Measurements from ENCODE around the gene TAAR1.
A peak's percentile ranks its signal among the peaks of the same experiment; 100 is the strongest.

TAAR1 gene

DNA sequence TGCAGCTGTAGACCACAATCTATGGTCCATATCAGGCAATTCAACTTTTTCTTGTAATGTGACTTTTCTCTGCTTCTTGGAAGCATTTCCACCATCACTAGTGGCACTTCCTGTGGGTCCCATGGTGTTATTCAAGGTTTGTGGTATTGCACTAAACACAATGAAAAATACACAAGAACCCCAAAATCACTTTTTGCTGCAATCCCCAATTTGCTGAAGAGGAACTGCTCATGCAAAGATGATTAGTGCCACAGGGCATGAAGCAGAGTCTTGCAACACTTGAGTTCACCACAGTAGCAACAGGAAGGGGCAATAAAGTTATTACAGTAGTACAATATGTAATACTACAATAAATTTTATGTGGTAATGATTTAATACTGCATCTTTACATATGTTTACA is 16.8 kb upstream of the TAAR1 start:
- H3K4me3 ChIP-seq (ENCODE audit: low read depth, low read length), result no peak overlapping the region
- TF ChIP-seq, protein P1, sequence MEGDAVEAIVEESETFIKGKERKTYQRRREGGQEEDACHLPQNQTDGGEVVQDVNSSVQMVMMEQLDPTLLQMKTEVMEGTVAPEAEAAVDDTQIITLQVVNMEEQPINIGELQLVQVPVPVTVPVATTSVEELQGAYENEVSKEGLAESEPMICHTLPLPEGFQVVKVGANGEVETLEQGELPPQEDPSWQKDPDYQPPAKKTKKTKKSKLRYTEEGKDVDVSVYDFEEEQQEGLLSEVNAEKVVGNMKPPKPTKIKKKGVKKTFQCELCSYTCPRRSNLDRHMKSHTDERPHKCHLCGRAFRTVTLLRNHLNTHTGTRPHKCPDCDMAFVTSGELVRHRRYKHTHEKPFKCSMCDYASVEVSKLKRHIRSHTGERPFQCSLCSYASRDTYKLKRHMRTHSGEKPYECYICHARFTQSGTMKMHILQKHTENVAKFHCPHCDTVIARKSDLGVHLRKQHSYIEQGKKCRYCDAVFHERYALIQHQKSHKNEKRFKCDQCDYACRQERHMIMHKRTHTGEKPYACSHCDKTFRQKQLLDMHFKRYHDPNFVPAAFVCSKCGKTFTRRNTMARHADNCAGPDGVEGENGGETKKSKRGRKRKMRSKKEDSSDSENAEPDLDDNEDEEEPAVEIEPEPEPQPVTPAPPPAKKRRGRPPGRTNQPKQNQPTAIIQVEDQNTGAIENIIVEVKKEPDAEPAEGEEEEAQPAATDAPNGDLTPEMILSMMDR (IDR thresholded peaks at IDR 0.05; ENCODE audit: control insufficient read depth, extremely low read depth, insufficient read depth), result no peak
- no peak for DNase-seq (ENCODE audit: low read depth)

DNA sequence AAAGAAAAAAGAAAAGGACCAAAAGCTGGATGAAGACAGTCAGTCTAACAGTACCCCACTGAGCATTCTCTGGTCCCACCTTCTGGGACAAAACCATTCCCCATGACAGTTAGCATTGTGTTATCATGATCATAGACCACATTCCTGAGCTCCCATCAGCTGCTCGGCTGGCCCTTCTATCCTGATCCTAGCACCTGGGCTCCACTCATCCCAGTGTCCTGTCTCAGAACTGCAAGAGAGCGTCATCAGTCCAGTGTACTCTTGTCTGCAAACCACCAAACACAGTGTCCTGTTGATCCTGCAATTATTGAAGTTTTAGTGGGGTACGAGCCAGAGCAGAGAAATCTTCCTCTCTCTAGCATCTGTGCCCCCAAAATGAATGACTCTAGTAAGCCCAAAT is 16.0 kb upstream of the TAAR1 start:
- no peak overlapping the region for H3K4me3 ChIP-seq (ENCODE audit: low read depth, low read length)
- TF ChIP-seq, protein P1 (IDR thresholded peaks at IDR 0.05; ENCODE audit: control insufficient read depth, extremely low read depth, insufficient read depth), result no peak
- DNase-seq (ENCODE audit: low read depth), result no peak

DNA sequence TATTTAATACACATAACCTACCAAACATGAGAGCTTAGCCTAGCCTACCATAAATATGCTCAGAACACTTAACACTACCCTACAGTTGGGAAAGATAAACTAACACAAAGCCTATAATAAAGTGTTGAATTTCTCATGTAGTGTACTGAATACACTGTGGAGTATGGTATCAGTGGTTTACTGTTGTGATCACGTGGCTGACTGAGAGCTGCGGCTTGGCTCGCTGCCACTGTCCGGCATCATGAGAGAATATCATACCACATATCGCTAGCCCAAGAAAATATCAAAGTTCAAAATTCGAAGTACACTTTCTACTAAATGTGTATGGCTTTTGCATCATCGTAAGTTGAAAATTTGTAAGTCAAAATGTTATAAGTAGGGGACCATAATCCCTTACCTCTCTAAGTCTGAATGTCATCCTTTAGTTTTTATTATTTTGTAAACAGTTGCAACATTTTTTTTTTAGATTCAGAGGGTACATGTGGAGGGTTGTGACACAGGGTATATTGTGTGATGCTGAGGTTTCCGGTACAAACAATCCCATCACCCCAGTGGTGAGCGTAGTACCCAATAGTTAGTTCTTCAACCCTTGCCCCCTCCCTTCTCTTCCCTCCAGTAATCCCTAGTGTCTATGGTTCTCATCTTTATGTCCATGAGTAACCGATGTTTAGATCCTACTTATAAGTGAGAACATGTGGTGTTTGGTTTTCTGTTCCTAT is 14.6 kb upstream of the TAAR1 start:
- TF ChIP-seq, protein P1 (IDR thresholded peaks at IDR 0.05; ENCODE audit: control insufficient read depth, extremely low read depth, insufficient read depth), result no peak
- no peak for DNase-seq (ENCODE audit: low read depth)

DNA sequence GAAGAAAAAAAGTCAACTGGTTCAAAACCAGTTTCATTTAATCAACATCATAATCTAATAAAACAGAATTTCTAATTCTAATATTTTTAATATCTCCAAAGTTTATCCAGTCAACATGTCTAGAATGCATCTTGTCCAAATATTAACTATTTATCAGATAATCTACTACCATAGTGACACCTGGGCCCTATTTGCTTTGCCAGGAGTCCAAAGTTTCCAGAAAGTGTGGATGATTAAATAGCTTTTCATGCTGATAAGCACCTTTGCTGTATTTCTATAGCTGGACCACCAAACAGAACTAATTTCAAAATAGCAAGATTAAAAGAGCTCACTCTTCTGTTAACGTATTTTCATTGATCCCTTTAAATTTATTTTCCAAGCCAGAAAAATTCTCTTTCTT is 12.3 kb upstream of the TAAR1 start:
- no peak overlapping the region for H3K4me3 ChIP-seq (ENCODE audit: low read depth, low read length)
- no peak for DNase-seq (ENCODE audit: low read depth)

More for the DNA sequence above, 14.6 kb upstream of the TAAR1 start:
- H3K4me3 ChIP-seq (ENCODE audit: low read depth, low read length), result no peak overlapping the region

DNA sequence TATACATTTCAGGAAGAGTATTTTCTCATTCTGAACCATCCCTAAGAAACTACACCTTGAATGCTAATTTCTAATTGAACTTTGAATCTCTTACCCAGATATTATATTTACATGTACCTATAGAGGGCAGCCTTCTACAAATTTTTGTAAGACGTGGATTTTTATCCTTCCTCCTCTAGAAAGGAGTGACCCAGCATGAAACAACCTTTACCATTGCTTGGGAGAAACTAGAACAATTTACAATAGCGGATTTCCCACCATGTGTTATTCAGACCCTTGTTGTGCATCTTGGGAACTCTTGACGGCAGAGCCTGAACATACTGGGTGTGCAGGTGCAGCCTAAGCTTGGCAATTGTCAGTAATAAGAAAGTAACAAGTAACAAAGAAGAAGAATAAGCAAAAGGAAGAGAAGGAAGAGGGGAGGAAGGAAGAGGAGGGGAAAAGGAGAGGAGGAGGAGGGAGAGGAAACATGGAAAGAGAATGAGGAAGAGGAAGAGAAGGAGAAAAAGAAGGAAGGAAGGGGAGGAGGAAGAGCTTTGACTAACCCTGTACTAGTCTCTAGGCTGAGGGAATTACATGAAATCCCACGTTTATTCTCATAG is 10.8 kb upstream of the TAAR1 start:
- no peak for DNase-seq (ENCODE audit: low read depth)
- TF ChIP-seq, protein P1 (IDR thresholded peaks at IDR 0.05; ENCODE audit: control insufficient read depth, extremely low read depth, insufficient read depth), result peak; percentile 44
- no peak overlapping the region for H3K4me3 ChIP-seq (ENCODE audit: low read depth, low read length)

More for the DNA sequence above, 12.3 kb upstream of the TAAR1 start:
- TF ChIP-seq, protein P1 (IDR thresholded peaks at IDR 0.05; ENCODE audit: control insufficient read depth, extremely low read depth, insufficient read depth), result no peak

DNA sequence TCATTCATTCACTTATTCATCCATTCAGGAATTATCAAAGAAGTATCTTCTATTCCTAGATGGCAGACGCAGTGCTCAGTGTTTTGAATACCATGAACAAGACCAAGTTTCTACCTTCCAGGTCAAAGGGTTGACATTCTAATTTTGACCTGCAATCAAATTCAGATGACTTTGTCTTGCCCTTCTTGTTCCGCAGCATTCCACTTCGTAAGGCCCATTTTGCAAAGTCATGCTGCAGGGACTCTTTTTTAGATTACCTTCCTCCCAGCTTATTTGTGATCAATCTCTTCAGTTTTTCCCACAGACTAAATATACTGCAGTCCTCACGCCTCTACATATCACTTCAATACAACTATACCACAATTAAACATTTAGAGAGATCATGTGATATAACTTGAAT is 7.1 kb upstream of the TAAR1 start:
- DNase-seq (ENCODE audit: low read depth), result no peak
- TF ChIP-seq, protein P1 (IDR thresholded peaks at IDR 0.05; ENCODE audit: control insufficient read depth, extremely low read depth, insufficient read depth), result no peak
- no peak overlapping the region for H3K4me3 ChIP-seq (ENCODE audit: low read depth, low read length)
